PC-9 (cell line): ENCODE data around the gene MTG1.

Experiments
- CTCF ChIP-seq: fragments of 200-600 bp; sonication (generic); conservative IDR thresholded peaks from 2 replicates; pipeline ENCODE4 v1.6.1; 2017; ENCODE audit warnings: mixed run types, antibody characterized with exemption, mild to moderate bottlenecking, moderate library complexity
- EZH2 ChIP-seq: fragments of 200-600 bp; sonication (generic); IDR thresholded peaks from 2 replicates; pipeline ENCODE4 v1.8.0; 2017; ENCODE audit warnings: antibody characterized with exemption, low read depth

- no peak for TF ChIP-seq CTCF
- TF ChIP-seq EZH2: no peak
Measured at GRCh38 chr10:133344236-133344635, 49.7 kb upstream of the MTG1 start.
